Body of pancreas (tissue), 4 donors: ENCODE data around the gene C8B.

Experiments used
- POLR2A ChIP-seq, 3 donors: fragments of 450-650 bp; IDR thresholded peaks; one replicate each; pipeline ENCODE4 v1.6.1; 2016; ENCODE audit warnings: antibody characterized with exemption in 3 of 3, mild to moderate bottlenecking in 2 of 3
- TF ChIP-seq, protein P1 (sequence below), 7 experiments: fragments of 450-650 bp in 4 of 7; fragments of 200-600 bp in 3 of 7; sonication (generic) in 3 of 7; IDR thresholded peaks; one replicate each; pipeline ENCODE4 v1.5.1; 2016 to 2019; ENCODE audit warnings: antibody characterized with exemption in 7 of 7

- TF ChIP-seq, protein P1, sequence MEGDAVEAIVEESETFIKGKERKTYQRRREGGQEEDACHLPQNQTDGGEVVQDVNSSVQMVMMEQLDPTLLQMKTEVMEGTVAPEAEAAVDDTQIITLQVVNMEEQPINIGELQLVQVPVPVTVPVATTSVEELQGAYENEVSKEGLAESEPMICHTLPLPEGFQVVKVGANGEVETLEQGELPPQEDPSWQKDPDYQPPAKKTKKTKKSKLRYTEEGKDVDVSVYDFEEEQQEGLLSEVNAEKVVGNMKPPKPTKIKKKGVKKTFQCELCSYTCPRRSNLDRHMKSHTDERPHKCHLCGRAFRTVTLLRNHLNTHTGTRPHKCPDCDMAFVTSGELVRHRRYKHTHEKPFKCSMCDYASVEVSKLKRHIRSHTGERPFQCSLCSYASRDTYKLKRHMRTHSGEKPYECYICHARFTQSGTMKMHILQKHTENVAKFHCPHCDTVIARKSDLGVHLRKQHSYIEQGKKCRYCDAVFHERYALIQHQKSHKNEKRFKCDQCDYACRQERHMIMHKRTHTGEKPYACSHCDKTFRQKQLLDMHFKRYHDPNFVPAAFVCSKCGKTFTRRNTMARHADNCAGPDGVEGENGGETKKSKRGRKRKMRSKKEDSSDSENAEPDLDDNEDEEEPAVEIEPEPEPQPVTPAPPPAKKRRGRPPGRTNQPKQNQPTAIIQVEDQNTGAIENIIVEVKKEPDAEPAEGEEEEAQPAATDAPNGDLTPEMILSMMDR (IDR thresholded peaks at IDR 0.05), result no peak
- TF ChIP-seq POLR2A (IDR thresholded peaks at IDR 0.05), result no peak
Observed at GRCh38 chr1:56910441-56910985, 55.3 kb downstream of the C8B start.
